A549 (cell line): ENCODE data around the gene FAM204A.

Experiments used
- BHLHE40 ChIP-seq: IDR thresholded peaks from 2 replicates; pipeline ENCODE4 v1.6.1; 2012; ENCODE audit warnings: low read depth, low read length, inconsistent platforms
- CTCF ChIP-seq: fragments of >200 bp; sonication (Bioruptor Twin); formaldehyde crosslinking; IDR thresholded peaks from 3 replicates; pipeline ENCODE4 v1.5.1; 2016
- HDAC2 ChIP-seq: fragments of 200-600 bp; sonication (generic); IDR thresholded peaks from 2 replicates; pipeline ENCODE4 v1.6.1; 2016
- JUNB ChIP-seq: fragments of >200 bp; sonication (Bioruptor Twin); formaldehyde crosslinking; IDR thresholded peaks from 2 replicates; pipeline ENCODE4 v1.6.1; 2016
- KDM1A ChIP-seq: fragments of 200-600 bp; sonication (generic); IDR thresholded peaks from 2 replicates; pipeline ENCODE4 v1.6.1; 2016; ENCODE audit warnings: low read depth, mild to moderate bottlenecking
- POLR2A ChIP-seq: IDR thresholded peaks from 2 replicates; pipeline ENCODE4 v1.6.1; 2012; ENCODE audit warnings: mild to moderate bottlenecking, low read length
- RARB ChIP-seq: fragments of 250-450 bp; sonication (Bioruptor Pico); IDR thresholded peaks from 2 replicates; pipeline ENCODE4 v1.8.0; 2021; ENCODE audit warnings: mild to moderate bottlenecking, moderate library complexity
- RFX5 ChIP-seq: fragments of 450-650 bp; IDR thresholded peaks from 2 replicates; pipeline ENCODE4 v1.7.1; 2014; ENCODE audit warnings: antibody characterized with exemption, mild to moderate bottlenecking, moderate library complexity
- SMC3 ChIP-seq: fragments of >200 bp; sonication (Bioruptor Twin); formaldehyde crosslinking; IDR thresholded peaks from 3 replicates; pipeline ENCODE4 v1.6.1; 2018; ENCODE audit warnings: inconsistent platforms
- TF ChIP-seq, protein P1 (sequence below): IDR thresholded peaks from 2 replicates; pipeline ENCODE4 v1.6.1; 2012

DNA sequence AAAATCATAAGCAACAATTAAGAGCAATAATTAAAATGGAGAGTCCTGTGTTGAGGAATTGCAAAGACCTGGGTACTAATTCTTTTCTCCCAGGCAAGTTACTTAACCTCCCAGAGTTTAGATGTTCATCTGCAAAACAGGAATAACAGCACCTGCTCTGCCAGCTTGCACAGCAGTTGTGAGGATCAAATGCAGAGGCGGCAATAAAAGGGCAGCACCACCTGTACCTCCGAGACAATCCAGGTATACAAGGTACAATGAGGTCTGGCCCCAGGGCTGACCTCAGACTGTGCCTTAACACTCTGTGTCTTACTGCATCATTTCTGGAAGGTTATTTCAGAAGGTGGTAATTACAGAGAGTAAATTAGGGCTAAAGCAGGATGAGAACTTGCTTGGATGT lies 14.5 kb upstream of the FAM204A start:
- TF ChIP-seq CTCF (no peak), RARB (CRISPR knock-in tag) (no peak), POLR2A (no peak), HDAC2 (no peak), RFX5 (no peak), JUNB (no peak), KDM1A (no peak), BHLHE40 (no peak), SMC3 (no peak)
- TF ChIP-seq, protein P1, sequence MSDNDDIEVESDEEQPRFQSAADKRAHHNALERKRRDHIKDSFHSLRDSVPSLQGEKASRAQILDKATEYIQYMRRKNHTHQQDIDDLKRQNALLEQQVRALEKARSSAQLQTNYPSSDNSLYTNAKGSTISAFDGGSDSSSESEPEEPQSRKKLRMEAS: no peak
